ENCODE results near the gene ITPRIPL1. TPM values are rescaled to one million over a fixed set of nuclear protein-coding genes. Genes with fewer than 3 reads are reported as not detected.

The ITPRIPL1 gene
- total RNA-seq, 1 donor from 2014 or later, result 4.9 TPM

GRCh38 chr2:96320728-96321622 lies 4.1 kb upstream of the ITPRIPL1 start:
- DNase-seq (ENCODE audit: low spot score in 2 of 2) (peak in 1 of 2 donors; percentile 34), FAIRE-seq (no peak)

- FAIRE-seq (no peak), DNase-seq (ENCODE audit: low spot score in 2 of 2) (no peak)
Measured at GRCh38 chr2:96323849-96324248, 1.3 kb upstream of the ITPRIPL1 start.

DNA sequence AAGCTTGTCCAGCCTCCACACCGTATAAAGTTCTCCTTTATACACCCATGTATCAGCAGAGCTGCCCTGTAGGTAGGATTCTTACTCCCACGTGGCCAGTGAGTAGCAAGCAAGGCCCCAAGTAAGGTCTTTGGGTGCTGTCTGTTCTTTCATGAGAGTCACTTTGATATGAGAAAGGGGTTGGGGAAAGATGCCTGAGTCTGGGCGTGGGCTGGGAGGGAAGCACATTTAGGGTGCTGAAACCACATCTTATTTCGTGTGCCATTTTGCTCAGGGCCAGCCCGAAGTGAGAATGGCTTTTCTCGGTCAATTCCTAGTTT lies 436 bp upstream of the ITPRIPL1 start:
- DNase-seq (ENCODE audit: low spot score in 2 of 2) (no peak), FAIRE-seq (no peak)

- DNase-seq (ENCODE audit: low spot score in 2 of 2) (no peak), FAIRE-seq (no peak)
Measured at GRCh38 chr2:96325884-96326255, 753 bp downstream of the ITPRIPL1 start.

GRCh38 chr2:96326564-96326963 lies 1.4 kb downstream of the ITPRIPL1 start:
- no peak for DNase-seq (ENCODE audit: low spot score in 2 of 2)
- FAIRE-seq, result no peak

DNA sequence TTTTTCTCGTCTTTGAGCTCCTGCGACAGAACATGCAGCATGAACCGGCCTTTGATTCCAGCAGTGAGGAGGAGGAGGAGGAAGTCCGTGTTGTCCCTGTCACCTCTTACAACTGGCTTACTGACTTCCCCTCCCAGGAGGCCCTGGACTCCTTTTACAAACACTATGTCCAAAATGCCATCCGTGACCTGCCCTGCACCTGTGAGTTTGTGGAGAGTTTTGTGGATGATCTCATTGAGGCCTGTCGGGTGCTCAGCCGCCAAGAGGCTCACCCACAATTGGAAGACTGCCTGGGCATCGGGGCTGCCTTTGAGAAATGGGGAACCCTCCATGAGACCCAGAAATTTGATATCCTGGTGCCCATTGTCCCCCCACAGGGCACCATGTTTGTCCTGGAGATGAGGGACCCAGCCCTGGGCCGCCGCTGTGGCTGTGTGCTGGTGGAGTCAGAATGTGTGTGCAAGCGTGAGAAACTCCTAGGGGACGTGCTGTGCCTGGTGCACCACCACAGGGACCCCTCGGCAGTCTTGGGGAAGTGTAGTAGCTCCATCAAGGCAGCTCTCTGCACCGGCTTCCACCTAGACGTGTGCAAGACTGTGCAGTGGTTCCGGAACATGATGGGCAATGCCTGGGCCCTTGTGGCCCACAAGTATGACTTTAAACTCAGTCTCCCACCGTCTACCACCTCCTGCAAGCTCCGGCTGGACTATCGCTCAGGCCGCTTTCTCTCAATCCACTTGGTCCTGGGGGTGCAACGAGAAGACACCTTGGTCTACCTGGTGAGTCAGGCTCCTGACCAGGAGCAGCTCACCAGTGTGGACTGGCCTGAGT lies 2.1 kb downstream of the ITPRIPL1 start:
- DNase-seq (ENCODE audit: low spot score in 2 of 2), result no peak

DNA sequence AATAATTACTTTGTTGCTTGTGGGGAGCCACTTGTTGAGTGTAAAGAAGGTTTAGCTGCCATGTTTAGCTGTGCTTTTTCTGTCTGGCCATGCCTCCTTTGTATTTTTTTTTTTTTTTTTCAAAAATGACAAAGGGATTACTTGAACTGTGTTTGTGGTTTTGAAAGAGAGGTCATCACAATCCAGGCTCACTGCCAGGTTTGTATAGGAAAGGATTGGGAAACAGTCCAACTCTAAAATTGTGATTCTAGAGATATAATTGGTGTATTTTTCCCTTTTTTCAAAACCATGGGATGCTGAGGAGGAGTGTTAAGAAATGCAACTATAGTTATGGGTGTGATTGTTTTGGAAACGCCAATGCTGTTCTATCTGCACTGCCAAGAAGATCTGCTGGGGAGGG lies 4.3 kb downstream of the ITPRIPL1 start:
- DNase-seq (ENCODE audit: low spot score in 2 of 2) (no peak), FAIRE-seq (no peak)

More for the DNA sequence above, 2.1 kb downstream of the ITPRIPL1 start:
- no peak for FAIRE-seq

DNA sequence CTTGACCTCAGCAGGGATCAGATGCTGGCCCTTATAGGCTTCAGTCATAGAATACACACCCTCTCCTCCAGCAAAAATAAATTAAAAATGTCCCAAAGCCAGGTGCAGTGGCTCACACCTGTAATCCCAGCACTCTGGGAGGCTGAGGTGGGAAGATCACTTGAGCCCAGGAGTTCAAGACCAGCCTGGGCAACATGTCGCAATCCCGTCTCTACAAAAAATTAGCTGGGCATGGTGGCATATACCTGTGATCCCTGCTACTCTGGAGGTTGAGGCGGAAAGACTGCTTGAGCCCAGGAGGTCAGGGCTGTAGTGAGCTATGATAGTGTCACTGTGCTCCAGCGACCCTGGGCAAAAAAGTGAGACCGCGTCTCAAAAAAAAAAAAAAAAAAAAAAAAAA lies 4.8 kb downstream of the ITPRIPL1 start:
- FAIRE-seq (no peak), DNase-seq (ENCODE audit: low spot score in 2 of 2) (no peak)

- FAIRE-seq (no peak), DNase-seq (ENCODE audit: low spot score in 2 of 2) (no peak)
Measured at GRCh38 chr2:96330407-96330806, 5.3 kb downstream of the ITPRIPL1 start.

DNA sequence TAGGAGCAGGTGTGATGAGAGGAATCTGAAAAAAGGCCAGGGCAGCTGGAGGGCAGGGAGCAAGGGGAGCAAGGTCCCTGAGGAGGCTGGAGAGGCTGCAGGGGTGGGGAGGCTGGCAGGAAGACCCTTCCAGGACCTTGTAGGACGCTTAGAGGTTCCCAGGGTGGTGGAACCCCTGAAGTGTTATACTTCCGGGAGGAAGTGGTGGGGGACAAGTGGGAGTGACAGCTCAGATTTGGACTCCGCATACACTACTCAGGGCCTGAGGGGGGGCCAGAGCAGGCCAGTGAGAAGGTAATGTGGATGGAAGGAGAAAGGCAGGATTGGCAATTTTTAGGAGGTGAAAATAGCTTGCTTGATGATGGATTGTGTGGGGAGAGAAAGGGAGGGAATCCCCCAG lies 8.6 kb downstream of the ITPRIPL1 start:
- FAIRE-seq (no peak), DNase-seq (ENCODE audit: low spot score in 2 of 2) (no peak)

GRCh38 chr2:96336104-96336775 lies 11.1 kb downstream of the ITPRIPL1 start:
- FAIRE-seq, result no peak

GRCh38 chr2:96336873-96337272 lies 11.8 kb downstream of the ITPRIPL1 start:
- no peak for FAIRE-seq

More at GRCh38 chr2:96336104-96336775, 11.1 kb downstream of the ITPRIPL1 start:
- DNase-seq (ENCODE audit: low spot score in 2 of 2), result no peak

DNA sequence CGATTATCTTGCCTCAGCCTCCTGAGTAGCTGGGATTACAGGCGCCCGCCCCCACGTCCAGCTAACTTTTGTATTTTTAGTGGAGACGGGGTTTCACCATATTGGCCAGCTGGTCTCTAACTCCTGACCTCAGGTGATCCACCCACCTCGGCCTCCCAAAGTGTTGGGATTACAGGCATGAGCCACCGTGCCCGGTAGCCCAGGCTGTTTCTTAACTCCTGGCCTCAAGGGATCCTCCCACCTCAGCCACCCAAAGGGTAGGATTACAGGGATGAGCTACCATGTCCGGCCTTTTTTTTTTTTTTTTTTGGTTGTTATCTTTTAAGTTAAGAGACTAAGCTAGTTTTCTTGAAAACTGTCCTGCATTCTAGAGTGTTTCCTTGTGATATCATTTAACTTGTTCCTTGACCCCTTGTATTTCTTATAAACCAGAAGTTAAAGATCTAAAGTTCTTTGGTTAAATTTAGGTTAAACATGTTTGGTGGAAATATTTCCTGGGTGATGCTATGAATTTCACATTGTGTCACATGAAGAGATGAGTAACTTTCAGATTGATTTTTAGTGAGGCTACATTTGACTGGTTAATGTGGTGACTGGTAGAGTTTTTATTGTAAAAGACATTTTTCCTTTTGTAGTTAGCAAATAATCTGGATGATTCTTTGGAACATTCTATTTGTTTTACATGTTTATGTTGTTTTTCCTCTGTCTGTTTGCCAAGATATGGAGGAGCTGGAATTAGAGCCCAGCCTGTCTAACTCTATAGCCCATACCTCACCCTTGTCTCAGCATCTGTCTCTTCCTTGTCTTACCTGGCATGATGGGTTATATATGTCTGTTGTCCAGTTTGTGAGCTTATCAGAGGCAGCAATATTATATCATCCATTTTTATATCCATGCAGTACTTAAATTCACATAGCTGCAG lies 15.6 kb downstream of the ITPRIPL1 start:
- FAIRE-seq, result no peak

More at GRCh38 chr2:96336873-96337272, 11.8 kb downstream of the ITPRIPL1 start:
- no peak for DNase-seq (ENCODE audit: low spot score in 2 of 2)

GRCh38 chr2:96341641-96342040 lies 16.5 kb downstream of the ITPRIPL1 start:
- DNase-seq (ENCODE audit: low spot score in 2 of 2) (no peak), FAIRE-seq (no peak)

More for the DNA sequence above, 15.6 kb downstream of the ITPRIPL1 start:
- DNase-seq (ENCODE audit: low spot score in 2 of 2), result no peak

DNA sequence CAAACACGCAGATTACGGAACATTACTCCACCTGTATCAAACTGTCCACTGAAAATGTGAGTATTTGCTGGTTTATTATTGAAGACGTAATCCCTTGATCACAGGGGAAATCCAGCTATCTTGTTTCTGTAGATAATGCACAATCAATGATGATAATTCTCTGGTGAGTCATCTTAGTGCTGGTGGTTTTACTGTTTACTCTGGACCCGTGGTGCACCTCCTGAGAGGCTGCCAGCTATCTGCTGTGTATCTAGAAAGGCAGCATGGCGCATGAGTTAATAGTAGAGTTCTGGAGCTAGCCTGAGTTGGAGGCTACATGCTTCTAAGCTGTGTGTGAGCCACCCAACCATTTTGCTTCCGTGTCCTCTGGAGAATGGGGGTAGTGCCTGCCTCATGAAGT lies 17.0 kb downstream of the ITPRIPL1 start:
- FAIRE-seq (no peak), DNase-seq (ENCODE audit: low spot score in 2 of 2) (no peak)

DNA sequence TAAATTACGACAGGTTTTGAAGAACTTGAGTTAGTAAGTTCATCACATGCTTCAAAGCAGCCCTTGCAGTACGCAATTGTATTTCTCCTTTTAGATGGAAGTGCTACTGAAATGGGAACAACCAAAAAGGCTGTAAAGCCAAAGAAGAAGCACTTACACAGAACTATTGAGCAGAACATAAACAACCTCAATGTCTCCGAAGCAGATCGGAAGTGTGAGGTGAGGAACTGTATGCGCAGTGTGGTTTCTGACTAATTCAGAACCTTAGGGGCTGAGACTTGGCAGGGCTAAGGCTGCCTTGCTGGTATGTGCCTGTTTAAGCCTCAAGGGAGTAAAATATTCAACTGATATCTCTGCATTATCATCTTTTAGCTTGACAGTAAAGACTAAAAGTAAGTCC lies 18.9 kb downstream of the ITPRIPL1 start:
- no peak for DNase-seq (ENCODE audit: low spot score in 2 of 2)
- FAIRE-seq, result no peak

DNA sequence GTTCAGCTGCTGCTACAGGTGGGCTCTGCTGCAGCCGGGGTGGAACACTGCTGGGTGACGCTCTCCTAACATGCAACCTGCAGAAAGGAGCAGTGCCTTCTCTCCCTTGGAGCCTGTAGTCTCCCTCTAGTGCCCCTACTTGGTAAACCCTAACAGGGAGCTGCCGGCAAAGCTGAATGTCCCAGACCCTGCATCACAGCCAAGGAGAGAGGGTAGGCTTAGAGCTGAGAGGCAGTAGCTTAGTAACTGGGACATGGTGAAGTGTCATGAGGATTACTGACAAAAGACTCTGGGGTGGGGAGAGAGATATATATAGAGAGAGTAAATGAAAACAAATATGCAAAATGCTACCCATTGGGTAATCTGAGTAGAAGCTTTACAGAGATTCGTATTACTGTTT lies 20.3 kb downstream of the ITPRIPL1 start:
- FAIRE-seq (no peak), DNase-seq (ENCODE audit: low spot score in 2 of 2) (no peak)

- no peak for DNase-seq (ENCODE audit: low spot score in 2 of 2)
- FAIRE-seq, result no peak
Measured at GRCh38 chr2:96345868-96346462, 20.8 kb downstream of the ITPRIPL1 start.

GRCh38 chr2:96347395-96347794 lies 22.3 kb downstream of the ITPRIPL1 start:
- no peak for DNase-seq (ENCODE audit: low spot score in 2 of 2)
- FAIRE-seq, result no peak
